ENCODE results near the gene ATR. TPM values are rescaled to one million over a fixed set of nuclear protein-coding genes. Genes with fewer than 3 reads are reported as not detected.

Gene ATR
- total RNA-seq, 4 donors from 2014 or later = 15.0 to 36.0 (median 15.9) TPM

Other genes with a start within 250 kb of the ATR start
- 10 to 100 TPM; 32.2 to 89.6 (median 36.6) TPM for gene XRN1, start 130.7 kb downstream of the ATR start, total RNA-seq
- 1 to 10 TPM; 4.4 to 9.1 (median 7.5) TPM for gene PLS1, start 17.7 kb upstream of the ATR start, total RNA-seq
- gene TRPC1, start 145.3 kb upstream of the ATR start, total RNA-seq = 10 to 100 TPM in 1 of 4 donors, 1 to 10 TPM in 3; 3.3 to 12.0 (median 4.6) TPM